Measurements from ENCODE around the gene RFT1. TPM values are rescaled to one million over a fixed set of nuclear protein-coding genes. Genes with fewer than 3 reads are reported as not detected.

The RFT1 gene
- polyA plus RNA-seq, 1 donor (not counting 4 experiments of a cell fraction or from before 2014, with no cell fraction given), result 34.4 TPM

DNA sequence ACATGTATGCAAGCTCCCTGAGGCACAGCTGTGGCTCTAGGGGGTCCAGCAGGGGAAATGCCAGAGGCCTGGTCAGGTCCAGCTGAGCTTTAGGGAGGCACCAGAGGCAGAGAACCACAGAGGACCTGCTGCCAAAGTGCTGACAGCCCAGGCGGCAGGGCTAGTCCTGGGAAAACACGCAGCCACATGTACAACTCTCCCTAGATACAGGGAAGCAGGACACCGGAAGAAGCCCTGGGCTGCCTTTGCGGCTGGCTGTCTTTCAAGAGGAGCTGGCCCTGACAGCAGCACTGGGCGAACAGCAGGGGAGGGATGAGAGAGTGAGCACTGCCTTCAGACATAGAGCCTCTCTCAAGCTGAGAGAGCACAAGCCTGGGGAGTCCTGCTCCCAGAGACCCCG, 40.7 kb downstream of the RFT1 start:
- no peak overlapping the region for H2AFZ ChIP-seq (ENCODE audit: control insufficient read depth, low read length)
- no peak for DNase-seq (ENCODE audit: low read depth, low spot score)
- H3K36me3 ChIP-seq (ENCODE audit: control insufficient read depth in 2 of 2, extremely low read depth in 1 of 2, insufficient read depth in 2 of 2, low read length in 2 of 2), result peaks cover 6 to 15% of the 10 kb centered on the region in 2 experiments
- dilution Hi-C loops (cut with MboI; ENCODE audit: extremely low pct_ligation_motif_present, low sequenced_read_pairs), result no loop called here
- H3K27me3 ChIP-seq (ENCODE audit: control insufficient read depth, extremely low read depth, insufficient read depth, low read length), result no peaks in the 10 kb centered on the region
- H3K27ac ChIP-seq (ENCODE audit: control insufficient read depth, insufficient read depth, low read length), result no peak overlapping the region
- peak overlapping the region; percentile 31 for H3K4me2 ChIP-seq (ENCODE audit: control insufficient read depth, extremely low read depth, insufficient read depth, low read depth, low read length)
- peak overlapping the region; percentile 7 for H3K9ac ChIP-seq (ENCODE audit: control insufficient read depth, extremely low read depth, insufficient read depth, low read length)
- no peak for TF ChIP-seq CTCF (optimal IDR thresholded peaks at IDR 0.05 in 1 of 3, IDR thresholded peaks at IDR 0.05 in 1 of 3, conservative IDR thresholded peaks at IDR 0.05 in 1 of 3; ENCODE audit: extremely low read depth in 1 of 3, insufficient read depth in 2 of 3, low read length in 3 of 3)
- TF ChIP-seq EZH2 (IDR thresholded peaks at IDR 0.05; ENCODE audit: low read length), result no peak
- H3K9me3 ChIP-seq (ENCODE audit: control insufficient read depth, low read depth, low read length), result no peaks in the 10 kb centered on the region
- no peaks in the 10 kb centered on the region for H3K9me1 ChIP-seq (ENCODE audit: control insufficient read depth, extremely low read depth, insufficient read depth, low read length)
- H3K4me3 ChIP-seq (ENCODE audit: control insufficient read depth in 2 of 3, extremely low read depth in 1 of 3, insufficient read depth in 2 of 3, low read depth in 1 of 3, low read length in 3 of 3), result no peak overlapping the region
- FAIRE-seq, result peak; percentile 88
- no peaks in the 10 kb centered on the region for H3K79me2 ChIP-seq (ENCODE audit: control insufficient read depth, insufficient read depth, low read length)
- peaks cover 14% of the 10 kb centered on the region for H3K4me1 ChIP-seq (ENCODE audit: control insufficient read depth, extremely low read depth, insufficient read depth, low read length)
- no peaks in the 10 kb centered on the region for H4K20me1 ChIP-seq (ENCODE audit: control insufficient read depth, extremely low read depth, insufficient read depth, low read length)

DNA sequence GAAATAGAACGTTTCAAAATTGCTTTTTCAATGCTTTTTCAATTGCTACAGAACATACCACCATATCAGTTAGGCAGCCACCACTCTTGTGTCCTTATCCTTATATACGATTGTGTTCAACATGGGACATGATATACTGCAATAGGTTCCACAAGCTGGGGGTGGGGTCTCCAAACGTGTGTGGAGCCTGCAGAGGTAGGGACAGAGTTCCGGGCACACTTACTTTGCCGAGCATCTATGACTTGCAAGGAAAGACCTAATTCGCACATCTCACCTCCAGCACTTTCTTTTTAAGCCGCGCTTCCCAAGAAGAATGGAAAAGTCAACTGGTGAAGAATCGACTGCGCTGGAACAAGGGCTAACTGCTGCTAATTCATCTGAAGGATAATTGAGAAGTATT, 44.8 kb downstream of the RFT1 start:
- no peaks in the 10 kb centered on the region for H3K9me1 ChIP-seq (ENCODE audit: control insufficient read depth, extremely low read depth, insufficient read depth, low read length)
- no peak overlapping the region for H2AFZ ChIP-seq (ENCODE audit: control insufficient read depth, low read length)
- DNase-seq (ENCODE audit: low read depth, low spot score) (no peak), FAIRE-seq (no peak)
- no peaks in the 10 kb centered on the region for H4K20me1 ChIP-seq (ENCODE audit: control insufficient read depth, extremely low read depth, insufficient read depth, low read length)
- H3K36me3 ChIP-seq (ENCODE audit: control insufficient read depth in 2 of 2, extremely low read depth in 1 of 2, insufficient read depth in 2 of 2, low read length in 2 of 2), result peaks cover 0 to 9% of the 10 kb centered on the region in 2 experiments
- dilution Hi-C loops (cut with MboI; ENCODE audit: extremely low pct_ligation_motif_present, low sequenced_read_pairs), result no loop called here
- TF ChIP-seq CTCF (optimal IDR thresholded peaks at IDR 0.05 in 1 of 3, IDR thresholded peaks at IDR 0.05 in 1 of 3, conservative IDR thresholded peaks at IDR 0.05 in 1 of 3; ENCODE audit: extremely low read depth in 1 of 3, insufficient read depth in 2 of 3, low read length in 3 of 3) (no peak), EZH2 (IDR thresholded peaks at IDR 0.05; ENCODE audit: low read length) (no peak)
- no peaks in the 10 kb centered on the region for H3K9me3 ChIP-seq (ENCODE audit: control insufficient read depth, low read depth, low read length)
- H3K27ac ChIP-seq (ENCODE audit: control insufficient read depth, insufficient read depth, low read length), result no peak overlapping the region
- no peak overlapping the region for H3K4me3 ChIP-seq (ENCODE audit: control insufficient read depth in 2 of 3, extremely low read depth in 1 of 3, insufficient read depth in 2 of 3, low read depth in 1 of 3, low read length in 3 of 3)
- no peak overlapping the region for H3K9ac ChIP-seq (ENCODE audit: control insufficient read depth, extremely low read depth, insufficient read depth, low read length)
- H3K4me1 ChIP-seq (ENCODE audit: control insufficient read depth, extremely low read depth, insufficient read depth, low read length), result peaks cover 14% of the 10 kb centered on the region
- no peaks in the 10 kb centered on the region for H3K79me2 ChIP-seq (ENCODE audit: control insufficient read depth, insufficient read depth, low read length)
- no peaks in the 10 kb centered on the region for H3K27me3 ChIP-seq (ENCODE audit: control insufficient read depth, extremely low read depth, insufficient read depth, low read length)
- no peak overlapping the region for H3K4me2 ChIP-seq (ENCODE audit: control insufficient read depth, extremely low read depth, insufficient read depth, low read depth, low read length)

Measured in keratinocyte (primary cell).